Cardiac fibroblast (primary cell): ENCODE data around the gene CD300LD.
A peak's percentile ranks its signal among the peaks of the same experiment; 100 is the strongest.
"Not testable (repeated sequence)": the region's sequence is repeated elsewhere in the genome, so short reads cannot be mapped to it uniquely, and the experiment has no call there.

Source experiments
- DNase-seq, 2 donors: peaks; one replicate each; pipeline versions ENCODE4 v3.0.0 to v3.0.0-alpha.2; 2010; ENCODE audit warnings: low read depth in 2 of 2
- H3K4me3 ChIP-seq, 2 donors: replicated peaks in 1 of 2; 1 replicate in 1 of 2; 2 replicates in 1 of 2; pipeline ENCODE4 v1.5.1; 2011; ENCODE audit warnings: low read depth in 2 of 2, low read length in 2 of 2, mild to moderate bottlenecking in 2 of 2, moderate library complexity in 1 of 2
- TF ChIP-seq, protein P1 (sequence below): IDR thresholded peaks from one replicate; pipeline ENCODE4 v1.5.1; 2011; ENCODE audit warnings: low read depth, mild to moderate bottlenecking, low read length, inconsistent platforms

CD300LD gene

DNA sequence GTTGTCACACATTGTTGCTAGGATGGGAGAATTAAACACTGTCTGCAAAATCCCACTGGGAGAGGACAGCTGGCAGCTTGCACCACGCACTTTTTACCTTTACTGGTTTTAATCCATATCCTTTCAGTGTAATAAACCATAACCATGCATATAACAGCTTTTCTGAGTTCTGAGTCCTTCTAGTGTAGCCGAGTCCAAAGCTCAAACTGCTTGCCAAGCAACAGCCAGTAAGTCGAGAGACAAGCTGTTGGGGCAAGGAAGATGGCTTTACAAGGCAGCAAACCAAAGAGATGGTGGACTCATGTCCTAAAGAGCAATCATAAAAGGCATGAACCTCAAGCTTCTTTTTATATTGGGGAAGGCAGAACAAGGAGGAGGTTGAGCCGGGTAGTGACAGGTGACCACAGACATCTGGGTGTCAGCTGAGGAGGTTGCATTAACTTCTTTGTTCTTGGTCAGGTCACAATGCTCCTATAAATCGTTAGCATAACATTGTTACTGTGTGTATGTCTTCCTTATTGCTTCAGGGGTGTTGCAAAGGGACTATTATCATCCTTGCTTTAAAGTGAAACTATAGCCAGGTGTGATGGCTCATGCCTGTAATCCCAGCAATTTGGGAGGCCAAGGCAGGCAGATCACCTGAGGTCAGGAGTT lies 17.5 kb downstream of the CD300LD start:
- DNase-seq = no peak
- no peak overlapping the region for H3K4me3 ChIP-seq
- TF ChIP-seq, protein P1, sequence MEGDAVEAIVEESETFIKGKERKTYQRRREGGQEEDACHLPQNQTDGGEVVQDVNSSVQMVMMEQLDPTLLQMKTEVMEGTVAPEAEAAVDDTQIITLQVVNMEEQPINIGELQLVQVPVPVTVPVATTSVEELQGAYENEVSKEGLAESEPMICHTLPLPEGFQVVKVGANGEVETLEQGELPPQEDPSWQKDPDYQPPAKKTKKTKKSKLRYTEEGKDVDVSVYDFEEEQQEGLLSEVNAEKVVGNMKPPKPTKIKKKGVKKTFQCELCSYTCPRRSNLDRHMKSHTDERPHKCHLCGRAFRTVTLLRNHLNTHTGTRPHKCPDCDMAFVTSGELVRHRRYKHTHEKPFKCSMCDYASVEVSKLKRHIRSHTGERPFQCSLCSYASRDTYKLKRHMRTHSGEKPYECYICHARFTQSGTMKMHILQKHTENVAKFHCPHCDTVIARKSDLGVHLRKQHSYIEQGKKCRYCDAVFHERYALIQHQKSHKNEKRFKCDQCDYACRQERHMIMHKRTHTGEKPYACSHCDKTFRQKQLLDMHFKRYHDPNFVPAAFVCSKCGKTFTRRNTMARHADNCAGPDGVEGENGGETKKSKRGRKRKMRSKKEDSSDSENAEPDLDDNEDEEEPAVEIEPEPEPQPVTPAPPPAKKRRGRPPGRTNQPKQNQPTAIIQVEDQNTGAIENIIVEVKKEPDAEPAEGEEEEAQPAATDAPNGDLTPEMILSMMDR = no peak

DNA sequence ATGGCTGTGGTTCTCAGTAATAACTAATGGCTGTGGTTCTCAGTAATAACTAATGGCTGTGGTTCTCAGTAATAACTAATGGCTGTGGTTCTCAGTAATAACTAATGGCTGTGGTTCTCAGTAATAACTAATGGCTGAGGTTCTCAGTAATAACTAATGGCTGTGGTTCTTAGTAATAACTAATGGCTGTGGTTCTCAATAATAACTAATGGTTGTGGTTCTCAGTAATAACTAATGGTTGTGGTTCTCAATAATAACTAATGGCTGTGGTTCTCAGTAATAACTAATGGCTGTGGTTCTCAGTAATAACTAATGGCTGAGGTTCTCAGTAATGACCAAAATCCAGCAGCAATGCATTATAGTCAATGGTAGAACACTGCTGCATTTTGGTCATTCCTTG lies 18.4 kb downstream of the CD300LD start:
- not testable (repeated sequence) for H3K4me3 ChIP-seq, DNase-seq

DNA sequence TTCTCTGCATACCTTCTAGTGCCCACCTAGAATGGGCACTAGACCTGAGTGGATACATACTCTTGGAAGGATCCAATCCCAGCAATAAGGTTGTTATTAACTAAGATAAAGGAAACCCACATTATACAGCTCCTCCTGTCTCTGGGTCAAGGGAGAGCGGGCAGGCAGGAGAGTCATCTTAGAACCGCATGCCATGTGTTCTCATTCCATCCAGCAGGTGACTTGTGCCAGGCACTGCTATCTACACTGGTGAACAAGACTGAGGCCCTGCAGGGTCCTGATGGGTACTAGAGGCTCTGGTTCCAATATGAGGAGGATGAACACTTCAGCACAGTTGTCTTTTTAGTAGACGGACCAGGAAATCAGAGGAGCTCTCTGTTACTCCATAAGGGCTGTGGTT lies 18.9 kb downstream of the CD300LD start:
- H3K4me3 ChIP-seq = no peak overlapping the region
- no peak for DNase-seq
- TF ChIP-seq, protein P1 = no peak

DNA sequence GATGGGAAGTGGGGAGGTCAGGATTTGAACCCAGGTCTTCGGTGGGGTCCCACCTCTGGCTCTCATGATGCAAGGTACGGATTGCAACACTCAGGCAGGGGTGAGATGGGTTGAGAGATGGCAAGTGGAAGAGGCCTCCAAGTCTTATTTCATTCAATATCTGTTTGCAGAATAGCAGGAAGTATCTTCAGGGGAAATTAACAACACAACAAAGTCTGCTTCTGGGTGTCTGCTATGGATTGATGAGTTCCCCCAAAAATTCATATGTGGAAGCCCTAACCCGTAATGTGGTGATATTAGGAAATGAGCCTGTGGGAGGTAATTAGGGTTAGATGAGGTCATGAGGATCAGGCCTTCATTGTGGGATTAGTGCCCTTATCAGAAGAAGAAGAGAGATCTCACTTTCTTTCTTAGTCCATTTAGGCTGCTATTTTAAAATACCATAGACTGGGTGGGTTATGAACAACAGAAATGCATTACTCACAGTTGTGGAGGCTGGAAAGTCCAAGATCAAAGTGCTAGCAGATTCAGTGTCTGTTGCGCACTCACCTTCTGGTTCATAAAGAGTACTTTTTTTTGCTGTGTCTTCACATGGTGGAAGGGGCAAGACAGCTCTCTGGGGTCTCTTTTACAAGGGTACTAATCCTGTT lies 20.3 kb downstream of the CD300LD start:
- no peak for DNase-seq

DNA sequence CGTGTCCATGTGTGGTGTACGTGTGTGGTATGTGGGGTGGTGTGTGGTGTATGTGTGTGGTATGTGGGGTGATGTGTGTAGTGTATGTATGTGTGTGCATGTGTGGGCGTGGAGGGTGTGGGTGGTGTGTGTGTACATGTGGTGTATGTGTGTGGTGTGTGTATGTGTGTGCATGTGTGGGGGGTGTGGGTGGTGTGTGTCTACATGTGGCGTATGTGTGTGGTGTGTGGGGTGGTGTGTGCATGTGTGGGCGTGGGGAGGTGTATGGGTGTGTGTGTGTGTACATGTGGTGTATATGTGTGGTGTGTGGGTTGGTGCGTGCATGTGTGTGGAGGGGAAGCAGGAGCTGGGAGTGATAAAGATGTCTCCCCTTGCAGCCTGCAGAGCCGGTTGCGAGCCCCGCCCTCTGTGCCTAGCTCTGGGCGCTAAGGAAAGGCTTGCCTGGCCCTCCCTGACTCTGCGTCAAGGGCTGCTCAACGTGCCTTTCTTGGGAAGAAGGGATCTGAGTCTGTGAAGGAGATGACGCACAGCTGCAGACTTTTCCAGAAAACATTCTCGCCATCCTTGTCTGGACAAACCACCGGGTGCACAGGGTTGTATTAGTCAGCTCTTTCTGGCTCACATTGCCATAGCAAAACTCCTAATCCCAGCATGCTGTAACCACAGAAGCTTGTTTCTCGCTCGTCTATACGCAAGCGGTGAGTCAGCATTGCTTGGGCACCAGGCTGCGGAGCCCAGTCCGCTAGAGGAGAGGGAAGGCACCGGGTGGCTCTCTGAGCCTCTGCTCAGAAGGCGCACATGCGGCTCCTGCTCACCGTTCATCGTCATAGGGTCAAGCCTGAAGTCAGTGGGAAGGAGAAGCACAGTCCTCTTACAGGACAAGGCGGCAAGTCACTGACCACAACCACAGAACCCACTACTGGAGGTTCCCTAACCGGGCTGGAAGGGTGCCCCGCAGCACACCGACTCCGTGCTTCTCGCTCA lies 22.8 kb downstream of the CD300LD start:
- no peak overlapping the region for H3K4me3 ChIP-seq
- peak; percentile 78 to 97 for DNase-seq
- TF ChIP-seq, protein P1 = no peak

More for the DNA sequence above, 20.3 kb downstream of the CD300LD start:
- no peak overlapping the region for H3K4me3 ChIP-seq
- TF ChIP-seq, protein P1 = no peak

DNA sequence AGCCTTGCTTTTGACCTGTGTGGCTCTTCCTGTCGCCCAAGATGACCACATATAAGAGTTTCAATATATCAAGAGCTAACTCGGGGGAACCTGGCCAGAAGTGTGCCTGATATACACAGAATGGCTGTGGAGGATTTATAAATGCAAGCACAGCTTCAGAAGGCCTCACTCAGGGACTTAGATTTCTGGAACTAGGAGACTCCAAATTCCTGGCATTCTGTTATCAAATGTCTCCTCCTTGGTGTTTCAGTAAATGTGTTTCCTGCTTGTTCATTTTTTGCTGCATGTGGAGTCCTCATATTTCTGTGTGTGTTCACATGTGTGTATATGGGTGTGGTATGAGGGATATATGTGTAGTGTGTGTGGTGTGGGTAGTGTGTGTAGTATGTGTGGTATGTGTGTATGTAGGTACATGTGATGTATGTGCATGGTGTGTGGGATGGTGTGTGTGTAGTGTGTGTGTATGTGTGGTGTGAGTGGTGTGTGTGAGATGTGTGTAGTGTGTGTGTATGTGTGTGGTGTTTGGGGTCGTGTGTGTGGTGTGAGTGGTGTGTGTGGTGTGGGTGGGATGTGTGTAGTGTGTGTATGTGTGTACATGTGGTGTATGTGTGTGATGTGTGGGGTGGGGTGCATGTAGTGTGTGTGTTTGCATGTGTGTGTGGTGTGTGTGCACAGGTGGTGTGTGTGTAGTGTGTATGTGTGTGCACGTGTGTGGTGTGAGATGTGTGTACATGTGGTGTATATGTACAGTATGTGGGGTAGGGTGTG lies 23.8 kb downstream of the CD300LD start:
- H3K4me3 ChIP-seq = no peak overlapping the region
- TF ChIP-seq, protein P1 = no peak
- peak in 1 of 2 donors; percentile 67 for DNase-seq
